T-helper 1 cell (primary cell): ENCODE data around the gene APH1B.

Experiments used
- DNase-seq, 5 donors: peaks; one replicate each; pipeline ENCODE4 v3.0.0-alpha.2; 2012 to 2020

The APH1B gene

GRCh38 chr15:63254991-63255390 lies 22.4 kb upstream of the APH1B start:
- no peak for DNase-seq

GRCh38 chr15:63255489-63255990 lies 21.9 kb upstream of the APH1B start:
- no peak for DNase-seq

- no peak for DNase-seq
Measured at GRCh38 chr15:63256433-63257274, 20.8 kb upstream of the APH1B start.

- no peak for DNase-seq
Measured at GRCh38 chr15:63258658-63259057, 18.7 kb upstream of the APH1B start.

- no peak for DNase-seq
Measured at GRCh38 chr15:63260791-63261190, 16.6 kb upstream of the APH1B start.

GRCh38 chr15:63261311-63261710 lies 16.1 kb upstream of the APH1B start:
- no peak for DNase-seq

GRCh38 chr15:63263519-63263918 lies 13.9 kb upstream of the APH1B start:
- DNase-seq: no peak

GRCh38 chr15:63264688-63265293 lies 12.6 kb upstream of the APH1B start:
- DNase-seq: no peak

- DNase-seq: peak in 1 of 5 donors; percentile 36
Measured at GRCh38 chr15:63274427-63274826, 3.0 kb upstream of the APH1B start.

- DNase-seq: no peak
Measured at GRCh38 chr15:63276342-63277037, 915 bp upstream of the APH1B start.

- no peak for DNase-seq
Measured at GRCh38 chr15:63277893-63278456, 570 bp downstream of the APH1B start.

GRCh38 chr15:63283126-63283525 lies 5.7 kb downstream of the APH1B start:
- DNase-seq: no peak

GRCh38 chr15:63284335-63284734 lies 6.9 kb downstream of the APH1B start:
- DNase-seq: no peak

- no peak for DNase-seq
Measured at GRCh38 chr15:63287109-63287508, 9.7 kb downstream of the APH1B start.

- DNase-seq: no peak
Measured at GRCh38 chr15:63288342-63288741, 10.9 kb downstream of the APH1B start.

GRCh38 chr15:63288778-63289378 lies 11.5 kb downstream of the APH1B start:
- peak in 1 of 5 donors; percentile 41 for DNase-seq

- no peak for DNase-seq
Measured at GRCh38 chr15:63291507-63291906, 14.1 kb downstream of the APH1B start.

GRCh38 chr15:63292241-63292640 lies 14.8 kb downstream of the APH1B start:
- no peak for DNase-seq

GRCh38 chr15:63292771-63293170 lies 15.4 kb downstream of the APH1B start:
- no peak for DNase-seq

- no peak for DNase-seq
Measured at GRCh38 chr15:63294359-63294758, 17.0 kb downstream of the APH1B start.

- DNase-seq: no peak
Measured at GRCh38 chr15:63295341-63295740, 17.9 kb downstream of the APH1B start.

- no peak for DNase-seq
Measured at GRCh38 chr15:63296195-63296594, 18.8 kb downstream of the APH1B start.
